Prostate gland (tissue), 2 donors: ENCODE measurements around the gene LSAMP. TPM values are rescaled to one million over a fixed set of nuclear protein-coding genes. Genes with fewer than 3 reads are reported as not detected.

Experiments
- DNase-seq: peaks from one replicate; pipeline ENCODE4 v3.0.0-alpha.2; 2019; ENCODE audit warnings: low spot score
- H3K27ac ChIP-seq, 2 donors: fragments of 200-600 bp; sonication (generic); 2 replicates each; pipeline ENCODE4 v1.5.1; 2017 to 2019
- H3K27me3 ChIP-seq: fragments of 200-600 bp; sonication (generic); replicated peaks from 2 replicates; pipeline ENCODE4 v1.5.1; 2019; ENCODE audit not compliant: insufficient read depth
- H3K36me3 ChIP-seq, 2 donors: fragments of 200-600 bp; sonication (generic); 1 replicate in 1 of 2; 2 replicates in 1 of 2; pipeline versions ENCODE4 v1.5.1 to v1.8.1; 2017 to 2019
- H3K4me1 ChIP-seq: fragments of 200-600 bp; sonication (generic); replicated peaks from 2 replicates; pipeline ENCODE4 v1.5.1; 2019
- H3K4me3 ChIP-seq, 2 donors: fragments of 200-600 bp; sonication (generic); 2 replicates each; pipeline ENCODE4 v1.5.1; 2017 to 2019
- H3K9me3 ChIP-seq: fragments of 200-600 bp; sonication (generic); 2 replicates; pipeline ENCODE4 v1.5.1; 2017
- CTCF ChIP-seq, 4 experiments: fragments of 200-600 bp in 2 of 4; fragments of 450-650 bp in 2 of 4; sonication (generic) in 2 of 4; IDR thresholded peaks; 1 replicate in 3 of 4; 2 replicates in 1 of 4; pipeline ENCODE4 v1.5.1; 2016 to 2019; ENCODE audit warnings: antibody characterized with exemption in 4 of 4, mild to moderate bottlenecking in 2 of 4, moderate library complexity in 2 of 4
- POLR2A ChIP-seq: fragments of 450-650 bp; IDR thresholded peaks from one replicate; pipeline ENCODE4 v1.6.1; 2016; ENCODE audit warnings: antibody characterized with exemption, mild to moderate bottlenecking
- POLR2AphosphoS5 ChIP-seq: sonication (generic); formaldehyde crosslinking; IDR thresholded peaks from one replicate; pipeline ENCODE4 v1.6.1; 2017; ENCODE audit warnings: antibody characterized with exemption
- WGBS: methylation state at CpG from one replicate; pipeline ENCODE4 v1.1.5; 2018; 5-methylcytosine and 5-hydroxymethylcytosine counted together
- intact Hi-C: fragments of 100-400 bp; cut with DNase I; formaldehyde crosslinking; loops from one replicate; pipeline ENCODE4 v1.14.2; 2022
- total RNA-seq, 2 donors: library from RNA; depleted of rRNA; stranded (reverse); fragments of >200 nt; gene quantifications; one replicate each; pipeline ENCODE4 v1.1.0, GENCODE V29; 2016

The LSAMP gene
- total RNA-seq, 2 donors from 2014 or later = 15.4 to 38.0 TPM

- H3K36me3 ChIP-seq = no peaks in the 10 kb centered on the region
- no peaks in the 10 kb centered on the region for H3K4me1 ChIP-seq
- H3K27me3 ChIP-seq = no peaks in the 10 kb centered on the region
- WGBS = 93% methylated on average over 8 of the region's 8 CpGs
- no peak for DNase-seq
- TF ChIP-seq POLR2AphosphoS5 (no peak), POLR2A (no peak), CTCF (IDR thresholded peaks at IDR 0.05) (no peak)
- no peak overlapping the region for H3K4me3 ChIP-seq
- intact Hi-C loops = no loop called here
- no peak overlapping the region for H3K27ac ChIP-seq
- no peaks in the 10 kb centered on the region for H3K9me3 ChIP-seq
Measured at GRCh38 chr3:115838786-115839185, 606.5 kb downstream of the LSAMP start.

GRCh38 chr3:115836944-115837343 is 608.3 kb downstream of the LSAMP start:
- H3K36me3 ChIP-seq = no peaks in the 10 kb centered on the region
- H3K27ac ChIP-seq = no peak overlapping the region
- H3K27me3 ChIP-seq = no peaks in the 10 kb centered on the region
- TF ChIP-seq POLR2AphosphoS5 (no peak), POLR2A (no peak), CTCF (IDR thresholded peaks at IDR 0.05) (peak in 3 of 4 experiments; percentile 12 to 22 (median 17))
- intact Hi-C loops = no loop called here
- no peaks in the 10 kb centered on the region for H3K9me3 ChIP-seq
- H3K4me3 ChIP-seq = no peak overlapping the region
- WGBS = 67% methylated on average over 3 of the region's 3 CpGs
- DNase-seq = no peak
- H3K4me1 ChIP-seq = no peaks in the 10 kb centered on the region

DNA sequence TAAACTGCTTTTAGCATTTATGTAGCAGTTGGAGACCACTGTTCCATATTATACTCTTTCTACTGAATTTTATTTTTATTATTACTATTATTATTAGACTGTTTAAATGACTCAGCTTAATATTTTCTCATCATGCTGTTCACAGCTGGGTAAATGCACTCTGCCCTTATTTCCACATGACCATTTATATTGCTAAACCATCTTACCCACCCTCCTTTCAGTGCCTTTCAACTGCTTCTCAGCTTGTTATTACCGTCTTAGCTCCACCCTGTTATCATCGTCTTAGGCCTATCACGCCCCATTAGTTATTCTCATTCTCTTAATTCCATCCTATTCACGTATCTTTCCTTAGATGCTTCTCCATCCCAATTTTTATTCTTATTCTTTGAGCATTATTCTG is 609.3 kb downstream of the LSAMP start:
- Histone ChIP-seq H3K36me3 (no peaks in the 10 kb centered on the region), H3K4me3 (no peak overlapping the region), H3K4me1 (no peaks in the 10 kb centered on the region), H3K9me3 (no peaks in the 10 kb centered on the region), H3K27ac (no peak overlapping the region), H3K27me3 (no peaks in the 10 kb centered on the region)
- TF ChIP-seq POLR2AphosphoS5 = no peak
- TF ChIP-seq POLR2A = no peak
- no peak for TF ChIP-seq CTCF (IDR thresholded peaks at IDR 0.05)
- no peak for DNase-seq
- 97% methylated on average over 4 of the region's 4 CpGs for WGBS
- intact Hi-C loops = no loop called here

- no peak overlapping the region for H3K27ac ChIP-seq
- H3K4me1 ChIP-seq = no peaks in the 10 kb centered on the region
- WGBS = 96% methylated on average over 1 of the region's 1 CpG
- intact Hi-C loops = no loop called here
- no peak overlapping the region for H3K4me3 ChIP-seq
- no peak for DNase-seq
- no peaks in the 10 kb centered on the region for H3K27me3 ChIP-seq
- H3K36me3 ChIP-seq = no peaks in the 10 kb centered on the region
- TF ChIP-seq CTCF (IDR thresholded peaks at IDR 0.05) (no peak), POLR2A (no peak)
- no peaks in the 10 kb centered on the region for H3K9me3 ChIP-seq
Measured at GRCh38 chr3:115834068-115834467, 611.2 kb downstream of the LSAMP start.

- H3K27me3 ChIP-seq = no peaks in the 10 kb centered on the region
- intact Hi-C loops = no loop called here
- WGBS = 90% methylated on average over 2 of the region's 2 CpGs
- no peaks in the 10 kb centered on the region for H3K9me3 ChIP-seq
- H3K27ac ChIP-seq = no peak overlapping the region
- no peak for DNase-seq
- no peak for TF ChIP-seq POLR2AphosphoS5
- no peak for TF ChIP-seq POLR2A
- no peak for TF ChIP-seq CTCF (IDR thresholded peaks at IDR 0.05)
- H3K36me3 ChIP-seq = no peaks in the 10 kb centered on the region
- no peaks in the 10 kb centered on the region for H3K4me1 ChIP-seq
- no peak overlapping the region for H3K4me3 ChIP-seq
Measured at GRCh38 chr3:115833074-115833473, 612.2 kb downstream of the LSAMP start.
